ENCODE measurements around the gene ZBTB6.

The ZBTB6 gene

DNA sequence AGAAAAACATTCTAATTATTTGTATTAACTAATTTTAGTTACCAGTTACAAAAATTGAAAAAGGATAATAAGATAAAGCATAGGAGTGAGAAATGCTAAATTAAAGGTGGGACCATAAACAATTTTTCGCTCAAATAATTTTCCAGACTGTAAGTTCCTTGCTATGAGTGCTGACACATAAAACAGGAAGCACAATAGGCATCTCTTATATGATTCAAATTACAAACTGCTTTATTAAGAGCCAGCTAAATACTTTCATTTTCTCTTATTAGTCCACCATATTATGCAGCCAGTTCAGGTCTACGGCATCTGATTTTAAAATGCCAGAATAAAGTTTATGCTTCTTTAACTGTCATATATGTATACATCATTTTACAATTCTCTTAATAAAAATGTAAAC, 12.3 kb downstream of the ZBTB6 start:
- Histone ChIP-seq H3K27ac (replicated peaks; ENCODE audit: low read length) (no peak overlapping the region), H3K79me1 (ENCODE audit: low read depth, low read length) (peaks cover 4% of the 10 kb centered on the region), H2BK120ac (ENCODE audit: low read depth, low read length) (no peak overlapping the region), H3K14ac (ENCODE audit: low read length) (no peak overlapping the region), H2BK5ac (ENCODE audit: low read length) (no peak overlapping the region), H3K4me3 (ENCODE audit: low read length in 2 of 2) (no peak overlapping the region), H3K4me1 (ENCODE audit: control insufficient read depth in 2 of 2, insufficient read depth in 1 of 2, low read depth in 1 of 2, low read length in 2 of 2) (peaks cover 0 to 9% of the 10 kb centered on the region in 2 donors), H3K36me3 (replicated peaks in 1 of 2; ENCODE audit: control insufficient read depth in 2 of 2, insufficient read depth in 2 of 2, low read length in 2 of 2) (peaks cover 4 to 40% of the 10 kb centered on the region in 2 donors), H2AFZ (ENCODE audit: low read length) (no peak overlapping the region), H3K9ac (ENCODE audit: low read depth, low read length, poor library complexity) (no peak overlapping the region), H3K23ac (ENCODE audit: low read depth, low read length, poor library complexity) (no peak overlapping the region), H3K4ac (ENCODE audit: low read length) (no peak overlapping the region), H3K18ac (ENCODE audit: low read length) (no peak overlapping the region), H3K4me2 (ENCODE audit: insufficient read depth, low read length, poor library complexity, severe bottlenecking) (no peak overlapping the region), H3K9me3 (replicated peaks in 1 of 2; ENCODE audit: control insufficient read depth in 2 of 2, insufficient read depth in 1 of 2, low read depth in 1 of 2, low read length in 2 of 2) (no peaks in the 10 kb centered on the region), H2AK5ac (ENCODE audit: low read depth, low read length) (no peak overlapping the region), H2BK15ac (ENCODE audit: low read length) (no peak overlapping the region), H4K8ac (ENCODE audit: low read depth, low read length) (no peak overlapping the region), H2BK12ac (ENCODE audit: low read length) (no peak overlapping the region), H4K91ac (ENCODE audit: low read depth, low read length, poor library complexity) (no peak overlapping the region), H3K27me3 (ENCODE audit: control insufficient read depth in 3 of 3, insufficient read depth in 3 of 3, low read depth in 1 of 3, low read length in 3 of 3) (no peaks in the 10 kb centered on the region)
- WGBS, 2 donors (ENCODE audit: extremely low coverage in 2 of 2, insufficient read length in 2 of 2, insufficient replicate concordance in 1 of 2): no CpG with 5 or more reads among the region's 2 CpGs
- DNase-seq (ENCODE audit: low spot score): no peak

DNA sequence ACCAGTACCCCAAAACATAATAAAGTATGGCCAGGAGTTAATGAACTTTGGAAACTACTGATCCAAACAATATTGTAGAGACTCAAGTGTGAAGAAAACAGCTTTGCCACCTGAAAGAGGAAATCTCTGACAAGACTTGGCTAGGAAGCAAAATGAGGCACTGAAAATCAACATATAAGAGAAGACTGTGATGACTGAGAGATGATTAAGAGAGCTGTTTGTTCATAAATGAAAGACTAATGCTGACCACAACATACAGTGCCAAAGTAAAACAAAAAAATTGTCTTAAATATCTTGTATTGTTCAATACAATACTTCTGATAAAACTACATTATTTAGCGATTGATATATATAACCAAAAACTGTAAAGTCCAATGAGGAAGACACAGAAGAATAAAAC, 15.2 kb downstream of the ZBTB6 start:
- peaks cover 4% of the 10 kb centered on the region for H3K79me1 ChIP-seq (ENCODE audit: low read depth, low read length)
- no peak overlapping the region for H3K14ac ChIP-seq (ENCODE audit: low read length)
- no peak overlapping the region for H2BK15ac ChIP-seq (ENCODE audit: low read length)
- no peak overlapping the region for H3K27ac ChIP-seq (replicated peaks; ENCODE audit: low read length)
- DNase-seq (ENCODE audit: low spot score): no peak
- peaks cover 0 to 2% of the 10 kb centered on the region in 2 donors for H3K4me1 ChIP-seq (ENCODE audit: control insufficient read depth in 2 of 2, insufficient read depth in 1 of 2, low read depth in 1 of 2, low read length in 2 of 2)
- H2BK5ac ChIP-seq (ENCODE audit: low read length): no peak overlapping the region
- no peak overlapping the region for H2BK120ac ChIP-seq (ENCODE audit: low read depth, low read length)
- H2AK5ac ChIP-seq (ENCODE audit: low read depth, low read length): no peak overlapping the region
- H3K9ac ChIP-seq (ENCODE audit: low read depth, low read length, poor library complexity): no peak overlapping the region
- H3K27me3 ChIP-seq (ENCODE audit: control insufficient read depth in 3 of 3, insufficient read depth in 3 of 3, low read depth in 1 of 3, low read length in 3 of 3): no peaks in the 10 kb centered on the region
- H3K9me3 ChIP-seq (replicated peaks in 1 of 2; ENCODE audit: control insufficient read depth in 2 of 2, insufficient read depth in 1 of 2, low read depth in 1 of 2, low read length in 2 of 2): no peaks in the 10 kb centered on the region
- no peak overlapping the region for H2BK12ac ChIP-seq (ENCODE audit: low read length)
- H2AFZ ChIP-seq (ENCODE audit: low read length): no peak overlapping the region
- no peak overlapping the region for H3K23ac ChIP-seq (ENCODE audit: low read depth, low read length, poor library complexity)
- H3K36me3 ChIP-seq (replicated peaks in 1 of 2; ENCODE audit: control insufficient read depth in 2 of 2, insufficient read depth in 2 of 2, low read length in 2 of 2): peaks cover 4 to 67% of the 10 kb centered on the region in 2 donors
- H3K4me3 ChIP-seq (ENCODE audit: low read length in 2 of 2): no peak overlapping the region
- H3K18ac ChIP-seq (ENCODE audit: low read length): no peak overlapping the region
- H4K91ac ChIP-seq (ENCODE audit: low read depth, low read length, poor library complexity): no peak overlapping the region
- WGBS, 2 donors (ENCODE audit: extremely low coverage in 2 of 2, insufficient read length in 2 of 2, insufficient replicate concordance in 1 of 2): no CpG with 5 or more reads among the region's 1 CpG
- H3K4ac ChIP-seq (ENCODE audit: low read length): no peak overlapping the region
- no peak overlapping the region for H4K8ac ChIP-seq (ENCODE audit: low read depth, low read length)
- no peak overlapping the region for H3K4me2 ChIP-seq (ENCODE audit: insufficient read depth, low read length, poor library complexity, severe bottlenecking)

DNA sequence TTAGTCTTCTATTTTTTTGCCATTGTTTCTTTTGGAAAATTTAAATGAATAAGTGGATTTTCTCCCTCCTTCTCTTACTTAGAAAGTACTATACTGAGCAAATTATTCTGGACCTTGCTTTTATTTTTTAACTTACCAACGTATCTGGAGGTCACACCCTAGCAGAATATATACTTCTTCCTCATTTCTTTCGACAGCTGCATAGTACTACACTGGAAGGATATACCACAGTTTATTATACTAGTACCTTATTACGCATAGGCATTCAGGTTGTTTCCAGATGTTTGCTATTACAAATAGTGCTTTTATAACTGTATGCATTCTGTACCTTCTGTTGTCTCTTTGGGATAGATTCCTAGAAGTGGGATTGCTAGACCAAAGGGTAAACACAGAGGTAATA, 24.6 kb downstream of the ZBTB6 start:
- Histone ChIP-seq H3K4me1 (ENCODE audit: control insufficient read depth in 2 of 2, insufficient read depth in 1 of 2, low read depth in 1 of 2, low read length in 2 of 2) (no peaks in the 10 kb centered on the region), H2BK12ac (ENCODE audit: low read length) (no peak overlapping the region), H3K27ac (replicated peaks; ENCODE audit: low read length) (no peak overlapping the region), H2BK5ac (ENCODE audit: low read length) (no peak overlapping the region), H3K14ac (ENCODE audit: low read length) (no peak overlapping the region), H3K18ac (ENCODE audit: low read length) (no peak overlapping the region), H3K4me2 (ENCODE audit: insufficient read depth, low read length, poor library complexity, severe bottlenecking) (no peak overlapping the region), H2BK120ac (ENCODE audit: low read depth, low read length) (no peak overlapping the region), H2AK5ac (ENCODE audit: low read depth, low read length) (no peak overlapping the region), H3K9ac (ENCODE audit: low read depth, low read length, poor library complexity) (no peak overlapping the region), H3K4ac (ENCODE audit: low read length) (no peak overlapping the region), H3K4me3 (ENCODE audit: low read length in 2 of 2) (no peak overlapping the region), H2AFZ (ENCODE audit: low read length) (no peak overlapping the region), H3K23ac (ENCODE audit: low read depth, low read length, poor library complexity) (no peak overlapping the region), H3K36me3 (replicated peaks in 1 of 2; ENCODE audit: control insufficient read depth in 2 of 2, insufficient read depth in 2 of 2, low read length in 2 of 2) (peaks cover 13 to 99% of the 10 kb centered on the region in 2 donors), H2BK15ac (ENCODE audit: low read length) (no peak overlapping the region), H3K27me3 (ENCODE audit: control insufficient read depth in 3 of 3, insufficient read depth in 3 of 3, low read depth in 1 of 3, low read length in 3 of 3) (no peaks in the 10 kb centered on the region), H4K8ac (ENCODE audit: low read depth, low read length) (no peak overlapping the region), H4K91ac (ENCODE audit: low read depth, low read length, poor library complexity) (no peak overlapping the region), H3K9me3 (replicated peaks in 1 of 2; ENCODE audit: control insufficient read depth in 2 of 2, insufficient read depth in 1 of 2, low read depth in 1 of 2, low read length in 2 of 2) (no peaks in the 10 kb centered on the region), H3K79me1 (ENCODE audit: low read depth, low read length) (no peaks in the 10 kb centered on the region)
- no CpG with 5 or more reads among the region's 3 CpGs for WGBS, 2 donors (ENCODE audit: extremely low coverage in 2 of 2, insufficient read length in 2 of 2, insufficient replicate concordance in 1 of 2)
- DNase-seq (ENCODE audit: low spot score): no peak

DNA sequence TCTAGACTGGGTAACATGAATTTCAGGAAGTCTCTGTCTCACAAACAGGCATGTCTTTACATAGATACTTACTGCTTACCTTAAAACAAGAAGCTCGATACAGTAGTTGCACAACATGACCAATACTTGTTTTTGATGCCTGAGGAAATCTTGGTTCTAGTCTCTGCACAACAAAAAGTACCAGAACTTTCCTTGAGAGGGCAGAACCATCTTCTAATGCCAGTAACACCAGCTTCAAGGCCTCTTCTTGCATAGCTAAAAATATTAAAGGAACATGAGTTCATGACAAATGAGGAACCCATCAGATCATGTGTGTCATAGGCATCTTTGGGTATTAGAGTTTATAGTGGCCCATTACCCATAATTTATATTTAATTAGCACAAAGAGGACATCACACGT, 30.0 kb downstream of the ZBTB6 start:
- Histone ChIP-seq H3K4me1 (ENCODE audit: control insufficient read depth in 2 of 2, insufficient read depth in 1 of 2, low read depth in 1 of 2, low read length in 2 of 2) (no peaks in the 10 kb centered on the region), H2BK12ac (ENCODE audit: low read length) (no peak overlapping the region), H3K18ac (ENCODE audit: low read length) (no peak overlapping the region), H3K4me3 (ENCODE audit: low read length in 2 of 2) (no peak overlapping the region), H3K9ac (ENCODE audit: low read depth, low read length, poor library complexity) (no peak overlapping the region), H3K27ac (replicated peaks; ENCODE audit: low read length) (no peak overlapping the region), H3K23ac (ENCODE audit: low read depth, low read length, poor library complexity) (no peak overlapping the region), H3K79me1 (ENCODE audit: low read depth, low read length) (no peaks in the 10 kb centered on the region), H3K4ac (ENCODE audit: low read length) (no peak overlapping the region), H2BK5ac (ENCODE audit: low read length) (no peak overlapping the region), H2AK5ac (ENCODE audit: low read depth, low read length) (no peak overlapping the region), H3K27me3 (ENCODE audit: control insufficient read depth in 3 of 3, insufficient read depth in 3 of 3, low read depth in 1 of 3, low read length in 3 of 3) (no peaks in the 10 kb centered on the region), H3K9me3 (replicated peaks in 1 of 2; ENCODE audit: control insufficient read depth in 2 of 2, insufficient read depth in 1 of 2, low read depth in 1 of 2, low read length in 2 of 2) (no peaks in the 10 kb centered on the region), H3K36me3 (replicated peaks in 1 of 2; ENCODE audit: control insufficient read depth in 2 of 2, insufficient read depth in 2 of 2, low read length in 2 of 2) (peaks cover 18 to 99% of the 10 kb centered on the region in 2 donors), H3K4me2 (ENCODE audit: insufficient read depth, low read length, poor library complexity, severe bottlenecking) (no peak overlapping the region), H4K8ac (ENCODE audit: low read depth, low read length) (no peak overlapping the region), H2BK15ac (ENCODE audit: low read length) (no peak overlapping the region), H2BK120ac (ENCODE audit: low read depth, low read length) (no peak overlapping the region), H2AFZ (ENCODE audit: low read length) (no peak overlapping the region), H4K91ac (ENCODE audit: low read depth, low read length, poor library complexity) (no peak overlapping the region), H3K14ac (ENCODE audit: low read length) (no peak overlapping the region)
- no CpG with 5 or more reads among the region's 2 CpGs for WGBS, 2 donors (ENCODE audit: extremely low coverage in 2 of 2, insufficient read length in 2 of 2, insufficient replicate concordance in 1 of 2)
- DNase-seq (ENCODE audit: low spot score): no peak
